A673 (cell line): ENCODE results near the gene HOXC5. TPM values are rescaled to one million over a fixed set of nuclear protein-coding genes. Genes with fewer than 3 reads are reported as not detected.

Experiments used
- BruUV-seq: library from RNA; stranded (reverse); fragments of 400-500 nt; replicated peaks from 2 replicates; lab custom pipeline; 2021; lab: Mats Ljungman, UMichigan
- CTCF ChIA-PET: fragments of 300-600 bp; sonication (Branson Sonifier 250); formaldehyde crosslinking; loops from one replicate; lab custom pipeline; 2022; ENCODE audit warnings: antibody characterized with exemption; lab: Charles Lee
- POLR2A ChIA-PET: fragments of 300-600 bp; sonication (Branson Sonifier 250); formaldehyde crosslinking; loops from one replicate; lab custom pipeline; 2022; ENCODE audit warnings: antibody characterized with exemption; ENCODE audit not compliant: low non-redundant PET; lab: Charles Lee
- DNase-seq: peaks from one replicate; pipeline ENCODE4 v3.0.0-alpha.2; 2015; ENCODE audit warnings: low spot score
- H3K27ac ChIP-seq: fragments of 200-600 bp; sonication (generic); 2 replicates; pipeline ENCODE4 v1.5.1; 2016; ENCODE audit warnings: mixed run types, low read depth, mild to moderate bottlenecking, mixed read lengths, antibody characterized with exemption, low read length; ENCODE audit not compliant: poor library complexity, severe bottlenecking
- H3K27me3 ChIP-seq: fragments of 200-600 bp; sonication (generic); replicated peaks from 2 replicates; pipeline ENCODE4 v1.6.1; 2017; ENCODE audit warnings: mixed run types, low read depth, mild to moderate bottlenecking, mixed read lengths, antibody characterized with exemption, low read length; ENCODE audit not compliant: insufficient read depth, poor library complexity
- H3K36me3 ChIP-seq: fragments of 200-600 bp; sonication (generic); 2 replicates; pipeline ENCODE4 v1.6.1; 2016; ENCODE audit warnings: mixed run types, mild to moderate bottlenecking, mixed read lengths, antibody characterized with exemption, low read length; ENCODE audit not compliant: insufficient read depth, poor library complexity, severe bottlenecking
- H3K4me1 ChIP-seq: fragments of 200-600 bp; sonication (generic); 2 replicates; pipeline ENCODE4 v1.6.1; 2017; ENCODE audit warnings: mixed run types, mild to moderate bottlenecking, mixed read lengths, antibody characterized with exemption, low read length; ENCODE audit not compliant: insufficient read depth, poor library complexity, severe bottlenecking
- H3K4me3 ChIP-seq: fragments of 200-600 bp; sonication (generic); 2 replicates; pipeline ENCODE4 v1.5.1; 2016; ENCODE audit warnings: low read depth, mixed run types, mild to moderate bottlenecking, mixed read lengths, low read length; ENCODE audit not compliant: poor library complexity, severe bottlenecking
- H3K9me3 ChIP-seq: fragments of 200-600 bp; sonication (generic); 2 replicates; pipeline ENCODE4 v1.6.1; 2016; ENCODE audit warnings: mixed run types, low read depth, mild to moderate bottlenecking, mixed read lengths, antibody characterized with exemption, low read length; ENCODE audit not compliant: poor library complexity, severe bottlenecking
- EZH2 ChIP-seq: fragments of 200-600 bp; sonication (generic); IDR thresholded peaks from 2 replicates; pipeline ENCODE4 v1.6.1; 2017; ENCODE audit warnings: borderline replicate concordance, low read depth, mild to moderate bottlenecking, mixed read lengths, antibody characterized with exemption, low read length; ENCODE audit not compliant: poor library complexity, severe bottlenecking
- intact Hi-C: fragments of 100-400 bp; cut with micrococcal nuclease; formaldehyde crosslinking; loops from one replicate; pipeline ENCODE4 v1.10.0; 2022; ENCODE audit not compliant: unreplicated experiment
- total RNA-seq: library from RNA; stranded (reverse); gene quantifications from 2 replicates; pipeline ENCODE4 v1.2.3, GENCODE V29; 2021
- TF ChIP-seq, protein P1 (sequence below): fragments of 300-800, 200-600 bp; sonication (generic); conservative IDR thresholded peaks from 2 replicates; pipeline ENCODE4 v1.5.1; 2017; ENCODE audit warnings: low read depth, mild to moderate bottlenecking, antibody characterized with exemption, low read length, moderate library complexity, mixed read lengths

The HOXC5 gene
- total RNA-seq, 1 experiment from 2014 or later, result 1.9 TPM

- BruUV-seq, result no TSS peak
- TF ChIP-seq, protein P1, sequence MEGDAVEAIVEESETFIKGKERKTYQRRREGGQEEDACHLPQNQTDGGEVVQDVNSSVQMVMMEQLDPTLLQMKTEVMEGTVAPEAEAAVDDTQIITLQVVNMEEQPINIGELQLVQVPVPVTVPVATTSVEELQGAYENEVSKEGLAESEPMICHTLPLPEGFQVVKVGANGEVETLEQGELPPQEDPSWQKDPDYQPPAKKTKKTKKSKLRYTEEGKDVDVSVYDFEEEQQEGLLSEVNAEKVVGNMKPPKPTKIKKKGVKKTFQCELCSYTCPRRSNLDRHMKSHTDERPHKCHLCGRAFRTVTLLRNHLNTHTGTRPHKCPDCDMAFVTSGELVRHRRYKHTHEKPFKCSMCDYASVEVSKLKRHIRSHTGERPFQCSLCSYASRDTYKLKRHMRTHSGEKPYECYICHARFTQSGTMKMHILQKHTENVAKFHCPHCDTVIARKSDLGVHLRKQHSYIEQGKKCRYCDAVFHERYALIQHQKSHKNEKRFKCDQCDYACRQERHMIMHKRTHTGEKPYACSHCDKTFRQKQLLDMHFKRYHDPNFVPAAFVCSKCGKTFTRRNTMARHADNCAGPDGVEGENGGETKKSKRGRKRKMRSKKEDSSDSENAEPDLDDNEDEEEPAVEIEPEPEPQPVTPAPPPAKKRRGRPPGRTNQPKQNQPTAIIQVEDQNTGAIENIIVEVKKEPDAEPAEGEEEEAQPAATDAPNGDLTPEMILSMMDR, result no peak
- no peak for TF ChIP-seq EZH2
- no peaks in the 10 kb centered on the region for H3K9me3 ChIP-seq
- no peak overlapping the region for H3K27ac ChIP-seq
- ChIA-PET CTCF (no interaction called here), POLR2A (no interaction called here)
- peaks cover 34% of the 10 kb centered on the region for H3K4me1 ChIP-seq
- H3K27me3 ChIP-seq, result no peaks in the 10 kb centered on the region
- H3K4me3 ChIP-seq, result no peak overlapping the region
- intact Hi-C loops, result no loop called here
- no peak for DNase-seq
- no peaks in the 10 kb centered on the region for H3K36me3 ChIP-seq
These were observed 5.5 kb downstream of the HOXC5 start for GRCh38 chr12:54038284-54038870.

- BruUV-seq, result no TSS peak
- Histone ChIP-seq H3K27me3 (no peaks in the 10 kb centered on the region), H3K9me3 (no peaks in the 10 kb centered on the region), H3K4me1 (peaks cover 32% of the 10 kb centered on the region), H3K36me3 (no peaks in the 10 kb centered on the region), H3K27ac (no peak overlapping the region), H3K4me3 (no peak overlapping the region)
- ChIA-PET POLR2A (no interaction called here), CTCF (no interaction called here)
- intact Hi-C loops, result no loop called here
- no peak for DNase-seq
- TF ChIP-seq, protein P1, result no peak
- TF ChIP-seq EZH2, result no peak
These were observed 6.1 kb downstream of the HOXC5 start for GRCh38 chr12:54038871-54039414.

DNA sequence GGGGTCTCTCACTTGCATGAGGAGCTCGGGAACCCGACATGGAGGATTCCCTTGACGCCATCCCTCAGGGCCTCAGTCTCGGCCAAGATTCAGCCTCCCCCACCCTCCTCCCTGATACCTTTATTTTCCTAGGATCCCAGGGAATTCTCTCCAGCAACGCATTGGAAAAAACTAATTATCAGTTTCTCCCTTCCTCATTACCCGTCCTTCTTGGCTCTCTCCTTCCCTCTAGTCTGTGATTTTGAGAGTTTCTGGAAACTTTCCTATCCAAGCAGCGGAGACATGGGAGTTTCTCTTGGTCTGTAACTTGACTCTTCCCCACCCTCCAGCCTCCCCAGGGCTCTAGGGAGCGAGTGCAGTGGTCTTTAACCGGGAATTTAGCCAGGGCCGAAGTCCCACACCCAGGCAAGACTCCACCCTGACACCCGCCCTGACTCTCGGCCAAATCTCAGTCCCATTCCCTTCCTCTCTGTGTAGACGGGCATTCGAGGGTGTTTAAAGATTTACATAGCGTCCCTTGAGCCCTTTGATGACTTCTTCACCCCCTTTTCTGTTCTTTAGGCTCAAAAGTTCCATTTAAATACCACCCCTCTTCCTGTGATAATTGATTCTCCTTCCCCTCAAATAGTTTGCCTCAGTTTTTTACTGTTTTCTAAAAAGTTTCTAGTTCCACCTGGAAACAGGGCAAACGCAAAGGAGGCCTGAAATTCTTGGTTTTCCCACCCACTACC, 6.7 kb downstream of the HOXC5 start:
- ChIA-PET POLR2A (no interaction called here), CTCF (no interaction called here)
- Histone ChIP-seq H3K4me1 (peaks cover 25% of the 10 kb centered on the region), H3K27ac (no peak overlapping the region), H3K36me3 (no peaks in the 10 kb centered on the region), H3K27me3 (no peaks in the 10 kb centered on the region), H3K9me3 (no peaks in the 10 kb centered on the region), H3K4me3 (no peak overlapping the region)
- intact Hi-C loops, result no loop called here
- TF ChIP-seq, protein P1, result no peak
- no peak for TF ChIP-seq EZH2
- no TSS peak for BruUV-seq
- DNase-seq, result no peak
